Hepatocyte (in vitro differentiated cells): ENCODE measurements around the gene LDLRAD1.

Experiments
- EZH2 ChIP-seq: fragments of 200-600 bp; sonication (generic); IDR thresholded peaks from 2 replicates; pipeline ENCODE4 v1.6.1; 2016; ENCODE audit warnings: antibody characterized with exemption, mild to moderate bottlenecking, borderline replicate concordance
- EZH2phosphoT487 ChIP-seq: fragments of 200-600 bp; sonication (generic); IDR thresholded peaks from one replicate; pipeline ENCODE4 v1.6.1; 2018; ENCODE audit warnings: antibody characterized with exemption, mild to moderate bottlenecking, low read depth, moderate library complexity; ENCODE audit not compliant: unreplicated experiment, severe bottlenecking
- TF ChIP-seq, protein P1 (sequence below): fragments of 200-600 bp; sonication (generic); IDR thresholded peaks from 2 replicates; pipeline ENCODE4 v1.5.1; 2016; ENCODE audit warnings: antibody characterized with exemption, mild to moderate bottlenecking; ENCODE audit not compliant: poor library complexity

DNA sequence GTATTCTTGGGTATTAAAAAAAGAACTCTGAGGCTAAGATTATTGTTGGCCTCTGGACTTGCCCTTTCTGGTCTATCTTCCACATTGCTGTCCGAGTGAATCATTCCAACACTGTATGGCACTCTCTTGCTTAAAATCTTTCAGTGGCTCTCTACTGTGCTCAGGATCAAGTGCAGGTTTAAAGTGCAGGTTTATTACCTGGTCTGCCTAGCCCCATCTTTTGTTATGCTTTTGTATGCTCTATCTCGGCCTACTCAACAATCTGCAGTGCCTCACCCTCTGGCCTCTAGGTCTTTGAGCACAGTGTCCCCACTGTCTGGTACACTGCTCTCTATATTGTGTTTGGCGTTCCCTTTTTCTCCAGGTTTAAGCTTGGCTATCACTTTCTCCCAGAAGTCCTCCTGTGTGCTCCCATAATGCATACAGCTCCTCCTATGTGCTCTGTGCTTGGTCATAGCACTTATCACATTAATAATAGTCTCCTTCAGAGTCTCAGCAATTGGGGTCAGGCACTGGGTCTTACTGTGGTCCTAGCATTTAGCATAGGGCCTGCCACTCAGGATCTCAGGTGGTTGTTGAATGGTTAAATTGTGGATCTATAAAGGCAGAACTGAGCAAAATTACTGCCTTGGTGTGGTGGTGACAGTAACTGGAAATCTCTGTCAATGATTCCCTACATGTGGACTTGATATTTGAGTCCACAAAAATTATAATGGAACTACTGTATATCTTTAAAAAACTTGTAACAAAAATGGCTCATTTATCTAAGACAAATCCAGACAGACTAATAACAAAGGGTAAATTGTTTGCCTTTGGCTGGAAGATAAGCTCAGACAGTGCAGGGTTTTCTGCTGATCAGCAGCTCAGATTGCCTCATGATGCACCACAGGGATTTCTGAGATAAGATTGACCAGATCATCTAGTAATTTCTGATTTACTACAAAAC lies 10.6 kb upstream of the LDLRAD1 start:
- TF ChIP-seq, protein P1, sequence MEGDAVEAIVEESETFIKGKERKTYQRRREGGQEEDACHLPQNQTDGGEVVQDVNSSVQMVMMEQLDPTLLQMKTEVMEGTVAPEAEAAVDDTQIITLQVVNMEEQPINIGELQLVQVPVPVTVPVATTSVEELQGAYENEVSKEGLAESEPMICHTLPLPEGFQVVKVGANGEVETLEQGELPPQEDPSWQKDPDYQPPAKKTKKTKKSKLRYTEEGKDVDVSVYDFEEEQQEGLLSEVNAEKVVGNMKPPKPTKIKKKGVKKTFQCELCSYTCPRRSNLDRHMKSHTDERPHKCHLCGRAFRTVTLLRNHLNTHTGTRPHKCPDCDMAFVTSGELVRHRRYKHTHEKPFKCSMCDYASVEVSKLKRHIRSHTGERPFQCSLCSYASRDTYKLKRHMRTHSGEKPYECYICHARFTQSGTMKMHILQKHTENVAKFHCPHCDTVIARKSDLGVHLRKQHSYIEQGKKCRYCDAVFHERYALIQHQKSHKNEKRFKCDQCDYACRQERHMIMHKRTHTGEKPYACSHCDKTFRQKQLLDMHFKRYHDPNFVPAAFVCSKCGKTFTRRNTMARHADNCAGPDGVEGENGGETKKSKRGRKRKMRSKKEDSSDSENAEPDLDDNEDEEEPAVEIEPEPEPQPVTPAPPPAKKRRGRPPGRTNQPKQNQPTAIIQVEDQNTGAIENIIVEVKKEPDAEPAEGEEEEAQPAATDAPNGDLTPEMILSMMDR = no peak
- no peak for TF ChIP-seq EZH2
- TF ChIP-seq EZH2phosphoT487 = no peak
